Coronary artery (tissue), 2 donors: ENCODE results near the gene SPCS2.
"Not testable (repeated sequence)": the region's sequence is repeated elsewhere in the genome, so short reads cannot be mapped to it uniquely, and the experiment has no call there.

Source experiments
- DNase-seq: peaks from one replicate; pipeline ENCODE4 v3.0.0-alpha.2; 2017; ENCODE audit warnings: low spot score
- H3K27ac ChIP-seq, 2 donors: fragments of 200-600 bp; sonication (generic); one replicate each; pipeline ENCODE4 v1.5.1; 2016 to 2019
- H3K4me3 ChIP-seq: fragments of 200-600 bp; sonication (generic); 2 replicates; pipeline ENCODE4 v1.5.1; 2016; ENCODE audit warnings: mild to moderate bottlenecking, moderate library complexity
- CTCF ChIP-seq: fragments of 200-600 bp; sonication (generic); IDR thresholded peaks from one replicate; pipeline ENCODE4 v1.5.1; 2019; ENCODE audit warnings: antibody characterized with exemption

The SPCS2 gene

GRCh38 chr11:74956397-74957015 lies 7.4 kb downstream of the SPCS2 start:
- no peak overlapping the region for H3K4me3 ChIP-seq
- no peak overlapping the region for H3K27ac ChIP-seq
- DNase-seq, result no peak
- TF ChIP-seq CTCF, result no peak

- H3K4me3 ChIP-seq, result no peak overlapping the region
- no peak for DNase-seq
- TF ChIP-seq CTCF, result no peak
These were observed 9.0 kb downstream of the SPCS2 start for GRCh38 chr11:74957937-74958629.

GRCh38 chr11:74960128-74960527 lies 11.1 kb downstream of the SPCS2 start:
- DNase-seq, H3K4me3 ChIP-seq, H3K27ac ChIP-seq: not testable (repeated sequence)

More at GRCh38 chr11:74957937-74958629, 9.0 kb downstream of the SPCS2 start:
- H3K27ac ChIP-seq, result no peak overlapping the region

GRCh38 chr11:74966651-74967050 lies 17.6 kb downstream of the SPCS2 start:
- no peak for DNase-seq
- Histone ChIP-seq H3K27ac (no peak overlapping the region), H3K4me3 (no peak overlapping the region)
- no peak for TF ChIP-seq CTCF

GRCh38 chr11:74970852-74971395 lies 21.9 kb downstream of the SPCS2 start:
- H3K27ac ChIP-seq, result no peak overlapping the region
- TF ChIP-seq CTCF, result no peak
- no peak overlapping the region for H3K4me3 ChIP-seq
- no peak for DNase-seq

- DNase-seq, result no peak
- no peak for TF ChIP-seq CTCF
- H3K4me3 ChIP-seq, result no peak overlapping the region
- H3K27ac ChIP-seq, result no peak overlapping the region
These were observed 22.4 kb downstream of the SPCS2 start for GRCh38 chr11:74971424-74971823.

GRCh38 chr11:74978041-74978440 lies 29.0 kb downstream of the SPCS2 start:
- Histone ChIP-seq H3K27ac (no peak overlapping the region), H3K4me3 (no peak overlapping the region)
- TF ChIP-seq CTCF, result no peak
- no peak for DNase-seq
